Inflammatory macrophage treated with lipopolysaccharide for 4 hours (primary cell): ENCODE data around the gene KIRREL1.
"Not testable (repeated sequence)": the region's sequence is repeated elsewhere in the genome, so short reads cannot be mapped to it uniquely, and the experiment has no call there.

Experiments
- DNase-seq: peaks from one replicate; pipeline ENCODE4 v3.0.0-alpha.2; 2020

The KIRREL1 gene

DNA sequence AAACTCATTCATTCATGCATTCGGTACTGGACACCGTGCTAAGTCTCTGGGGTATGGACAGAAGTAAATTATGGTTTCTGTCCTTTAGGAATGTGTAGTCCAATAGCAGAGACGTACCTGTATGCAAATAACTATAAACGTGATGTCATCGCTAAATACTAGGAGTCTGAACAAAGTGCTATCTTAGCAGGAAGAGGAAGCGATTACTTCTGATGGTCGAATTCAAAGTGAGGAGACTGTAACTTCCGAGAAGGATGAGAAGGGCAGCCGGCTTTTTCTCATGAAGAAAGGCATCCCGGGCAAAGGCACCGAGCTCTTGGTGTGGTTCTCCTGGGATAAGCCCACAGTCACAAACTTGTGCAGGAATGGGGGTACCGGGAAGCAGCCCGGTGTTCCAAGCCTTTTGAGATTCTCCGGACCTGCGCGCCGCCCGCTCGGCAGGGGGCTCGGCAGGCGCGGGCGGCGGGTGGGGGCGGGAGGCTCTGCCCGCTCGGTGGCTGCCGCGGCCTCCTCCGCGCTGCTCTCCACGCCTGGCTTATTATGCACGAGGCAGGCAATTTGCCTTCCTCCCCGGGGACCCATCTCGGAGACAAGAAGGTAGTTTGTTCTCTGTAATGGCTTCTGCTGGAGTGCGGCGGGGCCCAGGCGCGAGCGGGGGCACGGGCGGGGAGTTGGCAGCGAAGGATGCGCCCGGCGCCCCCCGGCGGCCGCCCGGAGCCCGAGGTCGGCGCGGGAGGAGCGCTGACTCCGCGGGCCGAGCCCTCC is 119.7 kb downstream of the KIRREL1 start:
- peak; percentile 2 for DNase-seq

DNA sequence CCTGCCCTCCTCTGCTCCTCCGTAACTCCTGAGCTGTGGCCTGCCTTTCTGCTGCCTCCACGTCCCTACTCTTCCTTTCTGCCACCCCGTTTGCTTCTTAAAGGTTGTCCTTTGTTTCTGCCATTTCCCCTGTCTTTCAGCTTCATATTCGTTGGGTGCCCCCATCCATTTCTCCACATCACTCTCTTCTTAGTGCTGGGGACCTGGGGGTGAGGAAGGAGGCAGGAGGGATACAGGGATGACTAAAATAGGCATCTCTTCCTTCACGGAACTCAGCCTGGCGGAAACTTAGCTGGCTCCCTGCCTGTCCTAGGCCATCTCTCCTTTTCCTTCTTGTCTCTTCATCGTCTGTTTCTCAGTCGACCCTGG is 120.3 kb downstream of the KIRREL1 start:
- no peak for DNase-seq

DNA sequence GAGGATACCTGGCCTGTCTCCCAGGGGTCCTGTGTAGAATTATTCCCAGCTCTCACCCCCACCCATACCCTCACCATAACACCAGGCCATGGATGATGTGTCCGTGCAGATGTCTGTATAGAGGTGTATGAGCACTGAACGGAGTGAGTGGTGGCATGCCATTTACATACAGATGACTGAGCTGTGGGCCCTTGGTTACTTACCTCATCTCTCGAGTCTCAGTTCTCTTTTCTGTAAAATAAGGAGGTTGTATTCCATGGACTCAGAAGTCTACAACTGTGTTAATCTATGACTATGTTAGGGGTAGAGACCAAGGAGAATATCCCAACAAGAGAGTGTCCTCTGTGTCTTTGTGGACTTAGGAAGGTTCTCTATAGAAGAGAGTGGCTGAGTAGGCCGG is 121.7 kb downstream of the KIRREL1 start:
- peak; percentile 53 for DNase-seq

DNA sequence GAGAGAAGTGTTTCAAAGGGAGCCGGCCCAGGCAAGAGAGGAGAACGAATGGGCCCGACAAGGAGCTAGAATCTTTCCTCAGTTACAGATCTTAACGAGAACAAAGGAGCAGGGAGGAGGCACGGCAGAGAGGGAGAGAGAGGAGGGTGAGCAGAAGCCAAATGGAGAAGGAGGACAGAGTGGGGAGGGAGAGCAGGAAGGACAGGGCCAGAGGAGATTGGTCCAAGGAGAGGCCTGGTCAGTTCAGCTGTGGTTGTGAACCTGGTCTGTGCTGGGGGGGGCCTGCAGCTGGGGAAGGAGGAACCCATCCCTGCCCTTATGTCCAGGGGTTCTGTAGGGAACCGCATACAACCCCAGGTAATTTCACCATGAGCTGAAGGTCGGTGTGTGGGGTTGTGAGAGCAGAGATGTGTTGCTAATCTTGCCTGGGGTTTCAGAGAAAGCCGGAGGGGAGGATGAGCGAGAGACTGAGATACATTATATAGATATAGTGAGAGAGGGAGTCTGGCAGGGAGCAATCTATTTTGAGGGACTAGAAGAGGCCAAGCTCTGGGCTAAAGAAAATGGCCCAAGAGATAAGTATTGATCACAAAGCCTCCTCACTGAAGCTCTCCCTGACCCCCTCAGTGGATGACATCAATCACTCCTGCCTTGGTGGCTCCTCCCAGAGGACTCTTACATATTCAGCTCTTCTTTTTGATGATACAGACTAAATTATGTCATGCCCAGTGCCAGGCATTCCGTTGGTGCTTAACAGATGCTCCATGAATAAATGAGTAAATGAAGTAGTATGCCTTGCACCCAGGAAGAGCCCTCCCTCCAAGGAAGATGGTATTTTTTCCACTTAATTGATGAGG is 123.1 kb downstream of the KIRREL1 start:
- no peak for DNase-seq

DNA sequence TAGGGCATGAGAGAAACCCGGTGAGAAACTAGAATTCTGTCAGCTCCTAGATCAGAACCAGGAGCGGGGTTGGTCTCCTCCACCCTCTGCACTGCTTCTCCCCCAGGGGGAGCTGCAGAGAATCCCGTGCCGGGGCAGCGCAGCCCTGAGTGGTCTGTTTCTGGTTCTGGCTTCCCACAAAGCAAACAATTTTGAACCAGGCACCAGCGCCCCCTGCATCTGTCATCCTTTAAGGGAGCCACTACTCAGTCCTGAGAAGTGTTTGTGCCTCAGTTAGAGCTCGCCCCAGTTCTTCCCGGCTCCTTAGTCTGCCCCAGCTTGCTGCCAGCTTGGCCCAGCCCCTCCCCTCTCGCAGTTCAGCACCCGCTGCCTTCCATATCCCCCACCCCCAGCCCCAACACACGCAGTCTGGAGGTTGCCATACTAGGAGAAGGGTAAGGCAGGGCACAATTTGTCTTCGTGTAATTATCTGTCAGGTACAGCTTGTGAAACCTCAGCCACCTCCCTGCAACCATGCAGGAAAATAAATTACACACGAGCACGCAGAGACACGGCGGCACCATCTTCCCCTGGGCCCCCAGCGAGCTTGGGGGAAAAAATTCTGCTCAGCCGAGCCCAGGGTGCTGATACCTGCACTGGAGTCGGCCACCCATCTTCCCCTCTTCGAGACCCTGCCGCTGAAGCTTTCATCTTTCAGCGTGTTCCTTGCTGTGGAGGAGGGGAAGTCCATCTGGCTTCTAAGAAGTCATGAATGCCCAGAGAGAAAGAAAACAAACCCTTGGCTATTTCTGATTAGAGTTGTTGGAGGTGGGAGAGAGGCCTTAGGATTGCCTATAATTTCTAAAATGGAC is 124.6 kb downstream of the KIRREL1 start:
- DNase-seq, result peak; percentile 42

DNA sequence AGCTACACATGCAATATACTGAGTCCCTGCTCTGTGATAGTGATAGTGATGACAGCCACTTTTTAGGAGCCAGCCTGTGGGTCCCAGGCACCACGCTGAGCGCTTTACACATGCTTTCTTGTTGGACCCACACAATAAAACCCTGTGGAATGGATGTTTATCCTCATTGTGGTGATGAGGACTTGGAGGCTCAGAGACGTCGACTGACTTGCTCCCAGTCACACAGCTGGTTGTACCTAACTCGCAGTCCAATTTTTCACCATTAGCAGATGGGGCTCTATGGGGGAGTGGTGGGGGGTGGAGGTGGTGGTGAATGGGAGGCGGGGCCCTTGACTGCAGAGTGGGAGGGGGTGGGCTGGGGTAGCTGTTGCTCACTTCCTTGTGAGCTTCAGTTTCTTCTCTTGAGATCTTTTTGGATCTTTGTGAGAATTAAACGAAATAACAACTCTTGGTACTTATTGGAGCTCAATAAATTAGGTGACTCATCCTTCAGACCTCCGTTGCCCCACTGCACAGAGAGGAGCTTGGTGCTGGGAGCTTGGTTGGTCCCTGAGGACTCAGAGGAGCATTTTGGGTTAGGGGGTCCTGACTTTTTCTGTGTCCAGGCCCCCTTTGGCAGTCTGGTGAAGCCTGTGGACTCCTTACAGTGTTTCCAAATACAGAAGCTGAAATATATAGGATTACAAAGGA is 125.4 kb downstream of the KIRREL1 start:
- DNase-seq, result no peak

DNA sequence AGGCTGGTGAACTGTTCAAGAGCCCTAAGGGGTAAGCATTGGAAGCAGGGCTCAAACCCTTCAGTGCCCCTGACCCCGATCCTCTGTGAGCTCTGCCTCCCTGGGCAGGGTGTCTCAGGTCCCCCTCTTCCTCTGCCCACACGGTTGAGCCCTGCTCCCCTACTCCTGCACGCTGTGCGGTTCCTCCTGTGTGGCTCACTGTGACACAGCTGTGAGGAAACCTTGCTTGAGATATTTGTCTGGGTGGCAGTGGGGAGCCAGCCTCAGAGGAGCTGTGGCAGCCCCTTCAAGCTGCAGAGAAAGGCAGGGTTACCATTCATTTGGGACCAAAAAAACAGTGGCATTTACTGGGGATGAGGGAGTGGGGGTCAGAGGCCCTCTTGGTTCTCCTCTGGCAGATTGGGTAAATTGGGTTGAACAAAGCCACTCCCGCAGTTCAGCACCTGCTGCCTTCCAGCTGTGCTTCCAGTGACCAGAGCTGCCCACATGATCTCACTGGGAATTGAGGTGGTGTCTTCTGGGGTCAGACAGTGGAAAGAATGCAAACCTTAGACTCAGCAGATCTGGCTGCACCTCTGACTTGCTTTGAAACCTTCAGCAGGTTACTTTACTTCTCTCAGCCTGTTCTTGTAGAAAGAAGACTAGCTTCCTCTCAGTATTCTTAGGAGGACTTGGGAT is 126.7 kb downstream of the KIRREL1 start:
- DNase-seq, result no peak

DNA sequence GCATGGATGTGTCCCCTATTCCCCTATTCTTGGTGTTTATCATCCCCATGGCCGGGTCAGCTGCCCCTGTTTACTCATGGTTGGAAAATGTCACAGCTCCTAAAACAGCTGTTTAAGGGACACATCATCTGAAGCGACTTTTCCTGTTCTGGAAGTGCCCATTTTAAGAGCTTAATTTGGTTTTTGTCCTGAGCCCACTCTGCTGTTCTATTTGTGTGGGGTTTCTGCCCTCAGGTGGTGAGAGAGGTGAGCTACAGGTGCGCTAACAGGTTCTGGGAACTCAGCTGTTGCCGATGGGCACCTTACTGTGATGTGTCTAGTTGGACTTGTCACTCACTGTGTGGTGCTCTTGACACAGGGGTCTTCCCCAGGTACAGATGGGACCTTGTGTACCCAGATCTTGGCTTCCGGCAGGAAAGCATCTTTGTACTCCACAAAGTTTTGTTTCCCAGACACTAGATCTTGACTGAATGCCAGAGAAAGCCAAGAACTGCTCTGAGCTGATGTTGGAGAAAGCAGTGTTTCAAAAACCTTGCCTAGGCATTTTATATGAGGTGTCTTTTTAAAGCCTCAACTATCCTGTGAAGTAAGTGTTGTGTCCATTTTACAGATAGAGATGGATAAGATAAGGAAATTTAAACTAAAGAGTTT is 128.3 kb downstream of the KIRREL1 start:
- DNase-seq, result no peak

DNA sequence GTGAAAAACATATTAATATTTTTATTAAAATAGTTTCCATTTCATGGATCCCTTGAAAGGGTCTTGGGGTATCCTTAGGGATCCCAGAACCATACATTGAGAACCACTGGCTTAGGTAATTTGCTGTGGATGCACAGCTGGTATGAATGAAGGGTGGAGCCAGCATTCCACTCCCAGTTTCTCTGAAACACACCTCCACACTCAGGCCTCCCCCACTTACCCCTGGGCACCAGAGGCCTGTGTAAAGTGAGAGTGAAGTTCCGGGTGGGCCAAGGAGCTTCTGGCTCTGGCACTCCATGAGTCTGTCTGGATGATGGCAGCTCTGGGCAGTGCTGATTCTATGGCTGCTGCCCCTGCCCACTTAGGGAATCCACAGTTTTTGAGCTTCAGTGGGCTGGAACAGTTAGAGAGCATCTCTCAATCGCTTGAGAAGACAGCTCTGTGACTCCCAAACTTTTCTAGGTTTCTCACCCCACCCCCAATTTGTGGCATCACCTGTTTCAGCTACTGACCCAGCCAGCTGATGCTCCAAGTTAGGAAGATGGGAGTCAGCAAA is 129.5 kb downstream of the KIRREL1 start:
- DNase-seq, result no peak

DNA sequence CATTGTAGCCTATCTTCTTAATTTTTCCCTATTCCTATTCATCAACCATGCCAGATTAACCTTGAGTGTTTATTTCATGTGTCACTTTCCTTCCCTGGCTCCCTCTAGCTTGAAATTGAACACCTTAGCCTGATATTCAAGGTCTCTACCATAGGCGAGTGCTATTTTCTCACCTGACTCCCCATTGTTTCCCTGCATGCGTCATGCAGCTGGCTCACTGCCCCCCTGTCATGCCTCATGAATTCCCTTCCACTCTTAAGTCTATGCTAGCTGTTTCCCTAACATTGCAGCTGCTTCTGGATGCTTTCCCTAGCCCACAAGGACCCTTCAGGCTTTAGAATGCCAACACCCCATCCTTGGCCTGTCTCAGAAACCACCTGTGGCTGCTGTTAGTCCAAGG is 130.6 kb downstream of the KIRREL1 start:
- no peak for DNase-seq

DNA sequence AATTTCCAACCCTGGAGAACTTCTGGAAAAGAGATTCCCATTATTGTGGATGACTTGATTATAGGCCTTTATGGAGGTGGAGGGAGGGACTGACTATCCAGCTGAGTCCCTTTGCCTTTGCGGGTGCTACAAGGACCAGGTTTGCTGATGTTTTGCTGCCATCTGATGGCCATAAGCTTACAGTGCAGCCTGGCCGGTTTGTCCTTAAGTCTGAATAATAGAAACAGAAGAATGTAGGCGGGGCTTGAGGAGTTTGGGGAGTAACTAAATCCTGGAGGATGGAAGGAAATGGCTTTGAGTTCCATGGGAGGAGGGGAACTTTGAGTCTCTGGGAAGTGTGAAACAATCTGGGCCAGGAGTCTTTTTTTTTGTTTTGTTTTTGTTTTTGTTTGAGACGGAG is 131.6 kb downstream of the KIRREL1 start:
- peak; percentile 87 for DNase-seq

DNA sequence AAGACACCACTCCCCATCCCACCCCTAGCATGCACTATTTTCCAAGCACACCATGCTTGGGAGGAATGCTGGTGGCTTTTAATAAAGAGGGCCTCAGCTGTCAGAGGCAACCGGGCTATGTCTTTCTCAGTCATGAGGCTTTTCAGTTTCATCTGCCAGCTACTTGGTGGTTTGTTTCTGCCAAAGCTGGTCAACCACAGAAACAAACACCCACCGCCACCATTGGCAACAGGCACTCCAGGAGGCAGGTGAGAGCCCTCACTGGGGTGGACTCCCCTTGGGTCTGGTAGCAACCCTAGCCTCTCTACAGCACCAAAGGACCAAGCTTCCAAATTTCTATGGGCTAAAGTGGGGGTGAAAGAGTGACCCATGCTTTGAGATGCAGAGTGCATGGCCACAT is 133.0 kb downstream of the KIRREL1 start:
- DNase-seq, result no peak

DNA sequence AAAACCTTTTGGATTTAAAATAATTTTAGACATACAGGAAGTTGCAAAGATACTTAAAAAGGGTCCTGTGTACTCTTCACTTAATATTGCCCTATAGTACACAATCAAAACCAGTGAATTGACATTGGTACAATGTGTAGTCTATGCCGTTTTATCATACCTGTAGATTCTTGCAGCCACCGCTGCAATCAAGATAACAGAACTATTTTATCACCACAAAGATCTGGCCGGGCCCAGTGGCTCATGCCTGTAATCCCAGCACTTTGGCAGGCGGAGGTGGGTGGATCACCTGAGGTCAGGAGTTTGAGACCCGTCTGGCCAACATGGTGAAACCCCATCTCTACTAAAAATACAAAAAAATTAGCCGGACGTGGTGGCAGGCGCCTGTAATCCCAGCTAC is 135.1 kb downstream of the KIRREL1 start:
- DNase-seq, result not testable (repeated sequence)

DNA sequence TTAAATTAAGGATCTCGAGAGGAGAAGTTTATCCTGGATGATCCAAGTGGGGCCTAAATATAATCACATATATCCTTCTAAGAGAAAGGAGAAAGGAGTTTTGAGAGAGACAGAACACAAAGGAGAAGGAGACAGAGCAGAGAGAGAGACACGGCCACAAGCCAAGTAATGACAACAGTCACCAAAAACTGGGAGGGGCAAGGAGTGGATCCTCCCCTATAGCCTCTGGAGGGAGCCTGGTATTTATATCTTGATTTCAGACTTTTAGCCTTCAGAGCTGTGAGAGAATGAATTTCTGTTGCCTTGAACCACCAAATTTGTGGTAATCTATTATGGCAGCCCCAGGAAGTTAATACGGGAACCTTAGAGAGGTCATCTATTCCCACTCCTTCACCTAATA is 137.8 kb downstream of the KIRREL1 start:
- DNase-seq, result no peak

DNA sequence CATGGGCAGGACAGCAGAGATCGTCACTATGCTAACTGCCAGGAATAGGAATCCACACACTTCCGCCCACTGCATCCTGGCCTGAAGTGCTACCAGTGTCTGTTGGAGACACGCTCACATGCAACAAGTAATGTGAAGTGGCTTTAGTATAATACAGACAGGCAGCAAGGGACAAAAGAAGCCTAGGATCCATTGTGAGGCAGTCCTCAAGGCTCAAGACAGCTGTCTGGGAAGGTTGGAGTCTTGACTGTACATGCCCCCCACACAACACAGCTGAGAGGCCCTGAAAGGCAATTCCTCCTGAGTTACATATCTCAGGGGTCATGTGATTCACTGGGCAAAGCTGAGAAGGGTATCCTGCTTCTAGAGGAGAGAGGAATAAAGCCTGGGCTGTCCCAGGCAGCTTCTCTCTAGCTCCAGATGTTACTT is 147.3 kb downstream of the KIRREL1 start:
- no peak for DNase-seq

DNA sequence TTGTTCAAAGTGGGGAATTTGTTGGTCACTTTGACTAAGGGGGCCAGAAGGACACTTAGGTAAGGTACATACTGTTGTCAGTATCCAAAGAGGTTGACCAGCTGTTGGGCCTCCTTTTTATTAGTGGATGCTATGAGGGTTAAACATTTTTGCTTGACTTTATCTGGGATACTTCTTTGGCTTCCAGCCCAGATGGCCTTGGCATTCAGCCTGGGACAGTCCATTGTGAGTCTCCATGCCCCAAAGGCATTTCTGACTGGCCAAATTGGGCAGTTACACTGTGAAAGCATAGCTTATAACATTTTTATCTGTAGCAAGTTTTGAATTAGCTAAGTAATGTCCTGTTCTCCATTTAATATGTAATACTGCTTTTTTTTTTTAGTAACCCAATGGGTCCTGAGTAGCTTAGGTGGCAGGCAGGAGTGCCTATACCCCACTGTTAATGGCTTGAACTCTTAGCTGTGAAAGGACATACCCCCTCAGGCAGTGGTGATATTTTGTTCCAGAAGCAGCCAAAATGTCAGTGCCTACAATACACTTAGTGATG is 151.8 kb downstream of the KIRREL1 start:
- no peak for DNase-seq

DNA sequence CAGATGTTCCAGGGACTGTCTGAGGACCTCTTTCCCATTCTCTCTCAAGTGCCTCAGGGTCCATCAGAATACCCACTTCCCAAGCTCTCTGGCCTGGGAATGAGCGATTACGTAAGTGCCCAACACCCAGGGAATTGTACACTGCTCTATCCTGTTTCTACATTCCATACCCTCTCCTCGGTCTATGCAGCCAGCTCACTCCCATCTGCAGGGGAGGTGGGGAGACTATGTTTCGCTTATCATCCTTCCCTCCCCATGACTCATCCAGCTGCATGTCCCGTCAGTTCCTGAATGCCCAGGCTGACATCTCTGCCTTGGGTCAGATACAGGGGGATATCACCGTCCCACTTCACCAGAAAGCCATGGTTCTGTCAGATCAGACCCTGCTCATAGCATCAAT is 152.7 kb downstream of the KIRREL1 start:
- no peak for DNase-seq

DNA sequence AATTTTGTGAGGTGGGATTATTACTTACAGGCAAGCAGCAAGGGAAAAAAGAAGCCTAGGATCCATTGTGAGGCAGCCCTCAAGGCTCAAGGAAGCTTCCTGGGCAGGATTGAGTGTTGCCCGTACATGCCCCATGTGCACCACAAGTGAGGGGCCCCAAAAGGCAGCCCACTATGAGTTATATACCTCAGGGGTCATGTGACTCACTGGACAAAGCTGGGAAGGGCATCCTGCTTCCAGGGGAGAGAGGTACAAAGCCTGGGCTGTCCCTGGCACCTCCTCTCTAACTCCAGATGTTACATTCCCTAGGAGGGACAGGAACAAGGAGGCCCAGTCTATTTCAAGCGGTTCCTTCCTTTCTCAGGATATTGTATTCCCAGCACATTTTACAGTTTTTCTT is 153.3 kb downstream of the KIRREL1 start:
- no peak for DNase-seq

DNA sequence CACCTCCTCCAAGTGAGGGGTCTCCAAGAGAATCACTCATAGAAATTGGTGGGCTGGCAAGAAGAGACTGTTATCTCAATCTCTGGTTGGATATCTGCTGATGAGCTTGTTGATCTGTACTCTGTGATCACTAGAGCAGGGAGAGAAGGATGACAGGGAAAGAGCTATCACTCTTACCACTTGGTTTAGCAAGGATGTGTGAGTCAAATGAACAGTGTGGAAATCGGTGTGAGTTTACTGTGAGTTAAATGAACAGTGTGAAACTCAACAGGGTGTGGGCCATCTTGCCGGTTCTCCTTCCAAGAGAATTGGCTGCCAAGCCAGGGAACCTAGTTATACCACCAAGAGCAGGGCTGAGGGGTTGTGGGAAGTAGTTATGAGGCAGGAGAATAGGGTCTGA is 154.0 kb downstream of the KIRREL1 start:
- peak; percentile 85 for DNase-seq

DNA sequence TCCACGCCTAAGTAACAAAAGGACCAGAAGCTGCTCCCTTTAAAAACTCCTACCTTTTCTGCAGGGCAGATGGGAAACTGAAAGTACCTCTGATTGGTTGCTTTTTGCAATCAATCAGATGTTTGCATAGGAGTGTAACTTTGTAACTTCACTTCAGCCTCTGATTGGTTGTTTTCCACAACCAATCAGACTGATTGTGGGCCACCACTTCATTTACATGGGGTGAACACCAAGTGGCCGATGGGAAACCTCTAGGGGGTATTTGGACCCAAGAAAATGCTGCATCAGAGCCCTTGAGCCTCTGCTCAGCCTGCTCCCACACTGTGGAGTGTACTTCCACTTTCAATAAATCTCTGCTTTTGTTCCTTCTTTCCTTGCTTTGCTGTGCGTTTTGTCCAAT is 154.4 kb downstream of the KIRREL1 start:
- peak; percentile 83 for DNase-seq

DNA sequence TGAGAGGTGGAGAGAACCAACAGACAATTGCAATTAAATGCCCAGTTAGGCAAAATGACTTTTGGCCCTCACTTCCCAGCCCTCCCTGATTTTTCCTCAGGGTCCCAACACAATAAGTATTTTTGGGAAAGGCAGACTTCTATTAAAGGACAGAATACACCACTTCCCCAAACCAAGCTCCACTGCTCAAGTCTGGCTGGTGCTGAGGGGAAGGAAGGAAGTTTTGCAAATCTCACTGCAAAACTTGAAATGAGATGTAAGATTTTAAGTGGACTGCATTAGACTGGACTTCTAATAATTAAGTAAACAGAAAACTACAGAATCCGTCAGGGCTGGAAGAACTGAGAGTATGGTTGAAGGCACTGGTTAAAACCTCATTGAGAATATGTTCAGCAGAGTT is 155.0 kb downstream of the KIRREL1 start:
- peak; percentile 62 for DNase-seq
